Stimulated activated CD8-positive, alpha-beta memory T cell treated with anti-CD3 and anti-CD28 coated beads, Interleukin-7, amount 100 ng/mL, for 1 hour (primary cell): Measurements from ENCODE around the gene VN1R2.
"Not testable (repeated sequence)": the region's sequence is repeated elsewhere in the genome, so short reads cannot be mapped to it uniquely, and the experiment has no call there.

Experiments used
- DNase-seq, 2 donors: peaks; one replicate each; pipeline ENCODE4 v3.0.0-alpha.2; 2020; ENCODE audit warnings: low read depth in 2 of 2

Gene VN1R2, protein sequence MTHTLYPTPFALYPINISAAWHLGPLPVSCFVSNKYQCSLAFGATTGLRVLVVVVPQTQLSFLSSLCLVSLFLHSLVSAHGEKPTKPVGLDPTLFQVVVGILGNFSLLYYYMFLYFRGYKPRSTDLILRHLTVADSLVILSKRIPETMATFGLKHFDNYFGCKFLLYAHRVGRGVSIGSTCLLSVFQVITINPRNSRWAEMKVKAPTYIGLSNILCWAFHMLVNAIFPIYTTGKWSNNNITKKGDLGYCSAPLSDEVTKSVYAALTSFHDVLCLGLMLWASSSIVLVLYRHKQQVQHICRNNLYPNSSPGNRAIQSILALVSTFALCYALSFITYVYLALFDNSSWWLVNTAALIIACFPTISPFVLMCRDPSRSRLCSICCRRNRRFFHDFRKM

DNA sequence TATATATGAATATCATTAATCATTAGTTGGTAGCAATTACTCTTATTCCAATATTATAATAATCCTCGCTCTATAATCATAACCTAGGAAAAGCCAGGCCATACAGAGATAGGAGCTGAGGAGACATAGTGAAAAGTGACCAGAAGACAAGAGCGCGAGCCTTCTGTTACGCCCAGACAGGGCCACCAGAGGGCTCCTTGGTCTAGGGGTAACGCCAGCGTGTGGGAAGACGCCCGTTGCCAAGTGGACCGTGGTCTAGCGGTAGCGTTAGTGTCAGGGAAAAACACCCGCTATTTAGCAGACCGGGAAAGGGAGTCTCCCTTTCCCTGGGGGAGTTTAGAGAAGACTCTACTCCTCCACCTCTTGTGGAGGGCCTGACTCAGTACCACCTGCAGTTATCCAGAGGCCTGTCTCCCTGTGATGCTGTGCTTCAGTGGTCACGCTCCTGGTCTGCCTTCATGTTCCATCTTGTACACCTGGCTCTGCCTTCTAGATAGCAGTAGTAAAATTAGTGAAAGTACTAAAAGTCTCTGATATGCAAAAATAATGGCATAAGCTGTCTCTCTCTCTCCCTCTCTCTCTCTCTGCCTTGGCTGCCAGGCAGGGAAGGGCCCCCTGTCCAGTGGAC lies at the start of gene VN1R2:
VN1R2 (plus strand) TSS at position 578 of the 628 bp plus-strand sequence. CDS start 84 bp downstream, outside the sequence.
- not testable (repeated sequence) for DNase-seq

DNA sequence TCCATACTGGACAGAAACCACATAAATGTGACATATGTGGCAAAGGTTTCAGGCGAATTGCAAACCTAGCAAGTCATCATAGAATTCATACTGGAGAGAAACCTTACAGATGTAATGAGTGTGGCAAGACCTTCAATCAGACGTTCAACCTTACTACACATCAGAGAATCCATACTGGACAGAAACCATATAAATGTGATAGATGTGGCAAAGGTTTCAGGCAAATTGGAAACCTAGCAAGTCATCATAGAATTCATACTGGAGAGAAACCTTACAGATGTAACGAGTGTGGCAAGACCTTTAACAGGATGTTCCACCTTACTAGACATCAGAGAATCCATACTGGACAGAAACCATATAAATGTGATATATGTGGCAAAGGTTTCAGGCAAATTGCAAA lies 46.5 kb upstream of the VN1R2 start:
- DNase-seq: not testable (repeated sequence)

DNA sequence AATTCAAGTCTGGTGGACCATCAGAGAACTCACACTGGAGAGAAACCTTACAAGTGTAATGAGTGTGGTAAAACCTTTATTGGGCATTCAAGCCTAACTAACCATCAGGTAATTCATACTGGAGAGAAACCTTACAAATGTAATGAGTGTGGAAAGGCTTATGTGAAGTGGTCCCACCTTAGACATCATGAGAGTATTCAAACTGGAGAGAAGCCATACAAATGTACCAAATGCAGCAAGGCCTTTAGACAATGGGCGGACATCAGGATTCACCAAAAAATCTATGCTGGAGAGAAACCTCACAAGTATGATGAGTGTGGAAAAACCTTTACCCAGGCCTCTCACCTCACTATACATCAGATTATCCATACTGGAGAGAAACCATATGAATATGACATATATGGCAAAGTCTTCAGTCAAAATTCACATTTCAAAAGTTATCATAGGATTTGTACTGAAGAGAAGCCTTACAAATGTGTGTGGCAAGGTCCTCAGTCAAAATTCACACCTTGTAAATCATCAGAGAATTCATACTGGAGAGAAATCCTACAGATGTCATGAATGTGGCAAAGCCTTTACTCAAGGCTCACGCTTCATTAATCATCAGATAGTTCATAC lies 45.3 kb upstream of the VN1R2 start:
- no peak for DNase-seq

DNA sequence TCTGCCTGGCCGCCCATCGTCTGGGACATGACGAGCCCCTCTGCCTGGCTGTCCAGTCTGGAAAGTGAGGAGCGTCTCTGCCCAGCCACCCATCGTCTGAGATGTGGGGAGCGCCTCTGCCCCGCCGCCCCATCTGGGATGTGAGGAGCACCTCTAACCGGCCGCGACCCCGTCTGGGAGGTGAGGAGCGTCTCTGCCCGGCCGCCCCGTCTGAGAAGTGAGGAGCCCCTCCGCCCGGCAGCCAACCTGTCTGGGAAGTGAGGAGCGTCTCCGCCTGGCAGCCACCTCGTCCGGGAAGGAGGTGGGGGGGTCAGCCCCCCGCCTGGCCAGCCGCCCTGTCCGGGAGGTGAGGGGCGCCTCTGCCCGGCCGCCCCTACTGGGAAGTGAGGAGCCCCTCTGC lies 35.4 kb upstream of the VN1R2 start:
- not testable (repeated sequence) for DNase-seq

DNA sequence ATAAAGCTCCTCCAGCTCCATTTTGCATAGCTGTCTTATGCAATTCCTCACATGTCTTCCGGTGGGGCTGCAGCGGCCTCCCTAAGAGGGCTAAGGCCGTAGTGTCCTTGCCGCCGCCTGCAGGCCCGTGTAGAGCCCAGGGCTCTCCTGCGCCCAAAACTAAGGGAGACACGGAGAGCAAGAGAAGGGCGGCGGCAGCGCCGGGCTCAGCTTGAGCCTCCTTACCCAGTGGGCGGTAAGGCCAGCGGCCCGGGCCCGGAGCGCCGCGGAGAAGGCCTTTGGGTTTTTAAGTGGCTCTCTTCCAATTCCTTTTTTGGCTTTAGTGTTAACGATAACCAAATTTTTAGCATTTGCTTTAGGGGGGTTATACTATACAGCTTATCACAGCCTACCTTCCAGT lies 33.5 kb upstream of the VN1R2 start:
- no peak for DNase-seq

- no peak for DNase-seq
Observed at GRCh38 chr19:53237114-53237777, 20.8 kb upstream of the VN1R2 start.

- DNase-seq: no peak
Observed at GRCh38 chr19:53246498-53246897, 11.6 kb upstream of the VN1R2 start.

GRCh38 chr19:53254411-53255341 lies 3.4 kb upstream of the VN1R2 start, which contains the start of gene ZNF677:
TSS of gene ZNF677 (minus strand) at chr19:53254873. CDS start at chr19:53251550, 3,323 bp downstream.
- DNase-seq: peak; percentile 50 to 58

- not testable (repeated sequence) for DNase-seq
Observed at GRCh38 chr19:53267623-53268022, 9.5 kb downstream of the VN1R2 start, which contains the start of gene VN1R4. TSS of gene VN1R4 (minus strand) at chr19:53267723. CDS start at chr19:53267665, 58 bp downstream.

GRCh38 chr19:53269861-53270260 lies 11.8 kb downstream of the VN1R2 start:
- DNase-seq: not testable (repeated sequence)

- no peak for DNase-seq
Observed at GRCh38 chr19:53272044-53272443, 14.0 kb downstream of the VN1R2 start.

DNA sequence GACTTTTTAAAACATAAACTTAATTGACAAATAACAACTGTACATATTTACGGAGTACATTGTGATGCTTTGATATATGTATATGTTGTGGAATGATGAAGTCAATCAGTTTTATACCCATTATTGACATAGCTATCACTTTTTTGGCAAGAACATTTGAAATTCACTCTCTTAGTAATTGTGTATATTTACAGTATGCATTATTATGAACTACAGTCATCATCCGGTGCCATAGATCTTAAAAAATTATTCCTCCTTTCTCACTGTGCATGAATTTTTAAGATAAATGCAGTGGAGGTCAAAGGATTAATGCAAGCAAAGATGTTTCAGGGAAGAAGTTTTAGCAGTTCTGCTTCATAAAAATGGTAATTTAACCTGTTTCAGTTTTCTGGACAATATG lies 17.4 kb downstream of the VN1R2 start:
- DNase-seq: no peak

DNA sequence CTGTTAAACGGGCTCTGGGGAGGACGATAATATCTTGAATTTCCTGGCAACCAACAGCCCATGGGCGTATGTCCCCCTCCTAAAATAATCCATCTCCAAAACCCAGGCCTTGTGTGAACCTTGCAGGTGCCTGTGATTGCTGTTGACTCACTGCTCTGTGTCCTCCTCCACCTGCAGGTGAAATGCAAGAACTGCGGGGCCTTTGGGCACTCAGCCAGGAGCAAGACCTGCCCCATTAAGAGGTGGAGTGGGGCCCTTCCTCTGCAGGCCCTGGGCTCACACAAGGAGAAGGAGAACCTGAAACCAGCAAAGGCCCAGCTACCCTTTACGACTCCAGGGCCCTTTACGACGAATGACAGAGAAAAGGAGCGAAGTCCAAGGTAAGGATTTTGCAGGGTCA lies 23.9 kb downstream of the VN1R2 start:
- not testable (repeated sequence) for DNase-seq

GRCh38 chr19:53285087-53285486 lies 27.0 kb downstream of the VN1R2 start:
- DNase-seq: no peak

DNA sequence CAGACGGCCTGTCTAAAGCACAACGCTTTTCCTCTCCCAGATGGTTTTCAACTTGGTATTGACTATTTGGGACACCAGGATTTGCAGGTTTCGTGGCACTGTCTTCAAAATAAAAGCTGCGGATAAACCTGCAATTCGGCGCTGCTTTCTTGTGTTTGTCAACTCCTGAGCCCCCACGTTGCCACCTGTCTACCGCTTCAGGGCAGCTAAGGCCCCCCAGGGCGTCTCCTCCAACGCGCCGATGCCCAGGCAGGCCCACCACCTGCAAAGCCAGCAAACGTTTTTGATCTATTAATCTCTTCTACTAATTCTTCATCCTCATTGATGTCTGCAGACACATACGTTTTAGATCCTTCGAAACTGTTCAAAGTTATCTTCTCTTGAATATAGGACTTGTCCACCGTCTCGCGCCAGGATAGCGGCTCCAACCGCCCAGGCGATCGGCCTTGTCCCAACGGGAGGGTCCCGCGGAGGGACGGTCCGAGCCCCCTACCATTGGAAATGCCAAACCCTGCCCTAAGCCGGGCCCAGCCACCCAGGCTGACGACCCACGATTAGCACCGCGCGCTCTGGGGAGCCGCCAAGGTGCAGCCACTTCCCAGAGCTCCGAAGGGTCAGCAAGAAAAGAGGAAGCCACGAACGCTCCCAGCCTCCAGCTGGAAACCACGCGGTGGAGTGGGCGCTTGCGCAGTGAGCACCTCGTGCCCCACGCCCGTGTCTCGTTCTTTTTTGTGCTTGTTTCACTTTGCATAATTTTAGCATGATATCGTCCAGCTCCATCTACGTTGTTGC lies 32.9 kb downstream of the VN1R2 start:
- no peak for DNase-seq

GRCh38 chr19:53294786-53295441 lies 36.8 kb downstream of the VN1R2 start:
- no peak for DNase-seq

DNA sequence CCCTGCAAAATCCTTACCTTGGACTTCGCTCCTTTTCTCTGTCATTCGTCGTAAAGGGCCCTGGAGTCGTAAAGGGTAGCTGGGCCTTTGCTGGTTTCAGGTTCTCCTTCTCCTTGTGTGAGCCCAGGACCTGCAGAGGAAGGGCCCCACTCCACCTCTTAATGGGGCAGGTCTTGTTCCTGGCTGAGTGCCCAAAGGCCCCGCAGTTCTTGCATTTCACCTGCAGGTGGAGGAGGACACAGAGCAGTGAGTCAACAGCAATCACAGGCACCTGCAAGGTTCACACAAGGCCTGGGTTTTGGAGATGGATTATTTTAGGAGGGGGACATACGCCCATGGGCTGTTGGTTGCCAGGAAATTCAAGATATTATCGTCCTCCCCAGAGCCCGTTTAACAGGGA lies 43.2 kb downstream of the VN1R2 start:
- DNase-seq: not testable (repeated sequence)

DNA sequence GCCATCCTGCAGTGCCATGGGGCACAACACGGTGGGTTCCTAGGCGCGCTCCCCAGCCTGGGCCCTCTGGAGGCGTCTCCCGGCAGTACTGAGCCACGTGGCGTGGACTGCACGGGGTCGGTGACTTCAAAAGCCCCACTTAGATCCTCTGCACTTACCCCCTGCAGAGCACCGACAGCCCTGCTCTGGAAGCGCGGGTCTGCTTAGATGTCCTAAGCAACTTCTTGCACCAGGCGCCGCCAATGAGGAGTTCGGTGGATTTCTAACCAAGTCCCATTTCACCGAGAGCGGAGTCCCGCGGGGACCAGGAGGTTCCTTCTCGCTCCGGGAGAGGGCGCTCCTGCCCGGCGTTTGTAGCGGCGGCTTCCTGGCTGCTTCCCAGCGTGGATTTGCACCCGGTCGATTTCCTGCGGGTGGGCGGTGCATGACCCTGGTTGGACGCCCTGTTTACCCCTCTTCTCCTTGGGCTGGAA lies 50.3 kb downstream of the VN1R2 start:
- DNase-seq: no peak
